GM21515 (cell line): ENCODE results near the gene NGDN.
"Not testable (repeated sequence)": the region's sequence is repeated elsewhere in the genome, so short reads cannot be mapped to it uniquely, and the experiment has no call there.

Source experiments
- ATAC-seq: cut with Tn5 transposase; IDR thresholded peaks from one replicate; pipeline ENCODE4 v1.9.1; 2021; ENCODE audit not compliant: unreplicated experiment

The NGDN gene

DNA sequence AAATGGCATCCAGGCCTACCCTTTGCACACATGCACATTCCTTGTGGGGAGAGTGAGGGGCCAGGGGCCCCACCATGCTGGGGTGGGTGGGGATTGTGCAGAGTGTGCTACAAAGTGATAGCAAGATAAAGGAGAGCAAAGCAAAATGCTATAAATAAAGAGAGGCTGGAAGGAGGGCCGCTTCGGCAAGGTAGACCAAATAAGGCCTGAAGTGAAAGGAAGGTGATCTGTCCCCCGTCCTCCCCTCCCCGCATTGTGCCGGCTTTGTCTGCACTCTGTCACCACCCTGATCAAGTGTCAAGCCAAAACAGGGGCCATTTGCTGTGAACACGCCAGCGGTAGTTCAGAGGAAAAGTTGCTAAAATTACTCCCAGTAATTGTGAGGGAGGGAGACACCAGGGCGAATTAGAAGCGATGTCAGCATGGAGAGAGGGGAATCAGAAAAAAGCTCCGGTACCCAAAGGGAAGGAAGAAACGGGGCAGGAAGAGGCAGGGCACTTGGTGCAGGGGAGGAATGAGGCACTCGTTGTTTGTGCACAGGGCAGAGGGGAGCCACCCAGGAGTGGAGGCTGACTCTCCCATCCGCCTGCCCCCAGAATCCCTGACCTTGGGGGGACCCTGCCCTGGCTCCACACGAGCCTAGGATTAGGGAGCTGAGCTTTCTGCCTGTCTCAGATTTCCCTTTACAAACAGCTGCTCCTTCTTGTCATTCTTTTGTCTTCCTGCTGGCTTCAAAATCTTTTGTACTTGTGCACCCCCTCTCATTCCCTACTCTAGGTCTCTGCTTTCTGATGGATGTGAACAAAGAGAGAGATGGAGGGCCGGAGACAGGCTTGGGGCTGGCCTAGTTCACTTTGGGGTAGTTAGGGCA, 31.2 kb upstream of the NGDN start:
- ATAC-seq = no peak

DNA sequence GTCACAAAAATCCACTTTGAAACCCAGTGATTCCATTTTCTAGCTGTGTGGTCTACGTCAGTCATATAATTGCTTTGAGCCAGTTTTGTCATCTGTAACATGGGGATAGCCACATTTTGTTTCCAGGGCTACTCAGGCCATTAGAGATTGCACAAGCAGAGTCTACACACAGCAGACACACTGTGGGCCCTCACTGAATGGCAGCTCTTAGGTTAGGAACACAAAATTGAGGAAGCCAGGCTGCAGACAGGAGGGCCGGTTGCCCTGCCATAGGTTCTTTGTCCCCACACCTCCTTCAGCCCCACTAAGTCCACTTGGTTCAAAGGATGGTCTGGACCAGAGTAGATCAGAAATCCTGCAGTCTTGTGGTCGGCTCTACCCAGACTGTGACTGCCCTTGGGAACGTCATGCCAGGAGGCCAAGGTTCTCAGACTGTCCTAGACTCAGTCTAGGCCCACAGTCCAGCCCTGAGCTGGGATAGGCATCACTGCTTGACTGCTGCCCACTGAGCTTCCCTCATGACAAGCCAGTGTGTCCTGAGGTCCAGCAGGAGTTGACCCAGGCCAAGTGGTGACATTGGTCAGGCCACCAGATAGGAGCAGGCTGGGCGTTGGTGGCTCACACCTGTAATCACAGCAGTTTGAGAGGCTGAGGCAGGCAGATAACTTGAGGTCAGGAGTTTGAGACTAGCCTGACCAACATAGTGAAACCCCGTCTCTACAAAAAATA, 30.2 kb upstream of the NGDN start:
- ATAC-seq = no peak

GRCh38 chr14:23441076-23441475, 28.4 kb upstream of the NGDN start:
- no peak for ATAC-seq

- no peak for ATAC-seq
Measured at GRCh38 chr14:23442721-23443356, 26.7 kb upstream of the NGDN start.

DNA sequence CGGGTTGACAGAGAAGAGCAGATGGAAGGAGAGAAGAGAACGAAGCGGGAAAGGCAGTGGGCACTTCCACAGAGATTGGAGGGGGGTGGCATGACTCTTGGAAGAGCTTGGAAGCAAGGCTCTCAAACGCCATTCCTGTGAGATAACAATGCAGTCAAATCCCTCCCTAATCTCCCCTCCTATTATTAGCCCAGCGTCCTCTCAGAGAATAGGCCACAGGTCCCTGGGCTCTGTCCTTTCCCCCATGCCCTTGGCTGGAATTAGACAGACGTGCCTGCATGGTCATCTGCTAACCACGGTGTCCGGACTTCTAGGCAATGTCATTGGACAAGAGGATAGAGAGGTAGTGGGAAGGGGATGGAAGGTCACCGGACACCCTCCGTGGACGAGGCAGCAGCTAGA, 26.1 kb upstream of the NGDN start:
- ATAC-seq = no peak

DNA sequence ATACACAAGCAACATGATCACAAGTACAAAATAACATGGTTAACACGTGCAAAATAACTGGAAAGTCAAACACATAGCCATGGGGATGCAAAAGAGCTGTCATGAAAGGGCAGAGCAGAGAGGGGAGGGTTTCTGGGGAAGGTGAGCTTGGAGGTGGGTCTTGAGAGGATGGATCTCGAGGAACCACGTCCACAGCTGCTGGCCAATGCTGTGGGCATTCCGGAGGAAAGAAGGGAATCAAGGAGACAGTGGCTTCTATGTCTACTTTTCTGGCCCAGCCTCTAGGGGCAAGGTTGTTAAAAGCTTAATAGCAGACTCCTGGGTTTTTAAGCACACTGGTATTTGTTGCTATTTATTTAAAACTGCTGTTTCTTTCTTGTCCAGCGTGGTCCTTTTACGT, 25.6 kb upstream of the NGDN start:
- no peak for ATAC-seq

GRCh38 chr14:23444314-23444713, 25.2 kb upstream of the NGDN start:
- ATAC-seq = no peak

DNA sequence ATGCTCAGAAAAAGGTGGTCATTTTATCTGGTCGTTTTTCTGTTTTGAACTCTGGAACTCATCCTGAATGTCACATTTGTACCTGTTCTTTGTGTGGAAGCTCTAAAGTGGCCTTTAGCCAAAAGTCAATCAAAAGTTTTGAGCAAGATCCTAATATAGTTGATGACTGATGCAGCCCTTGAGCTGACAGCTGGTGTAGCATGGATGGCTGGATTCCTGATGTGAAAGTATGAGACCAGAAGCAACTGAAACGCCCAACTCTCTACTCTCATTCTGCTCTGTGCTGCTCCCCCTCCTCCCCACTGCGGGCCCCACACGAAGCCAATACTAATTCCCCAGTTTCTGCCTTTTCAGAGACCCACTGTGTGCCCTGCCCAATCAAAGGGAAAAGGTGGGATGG, 23.7 kb upstream of the NGDN start:
- ATAC-seq = no peak

- ATAC-seq = no peak
Measured at GRCh38 chr14:23446291-23446851, 23.1 kb upstream of the NGDN start.

DNA sequence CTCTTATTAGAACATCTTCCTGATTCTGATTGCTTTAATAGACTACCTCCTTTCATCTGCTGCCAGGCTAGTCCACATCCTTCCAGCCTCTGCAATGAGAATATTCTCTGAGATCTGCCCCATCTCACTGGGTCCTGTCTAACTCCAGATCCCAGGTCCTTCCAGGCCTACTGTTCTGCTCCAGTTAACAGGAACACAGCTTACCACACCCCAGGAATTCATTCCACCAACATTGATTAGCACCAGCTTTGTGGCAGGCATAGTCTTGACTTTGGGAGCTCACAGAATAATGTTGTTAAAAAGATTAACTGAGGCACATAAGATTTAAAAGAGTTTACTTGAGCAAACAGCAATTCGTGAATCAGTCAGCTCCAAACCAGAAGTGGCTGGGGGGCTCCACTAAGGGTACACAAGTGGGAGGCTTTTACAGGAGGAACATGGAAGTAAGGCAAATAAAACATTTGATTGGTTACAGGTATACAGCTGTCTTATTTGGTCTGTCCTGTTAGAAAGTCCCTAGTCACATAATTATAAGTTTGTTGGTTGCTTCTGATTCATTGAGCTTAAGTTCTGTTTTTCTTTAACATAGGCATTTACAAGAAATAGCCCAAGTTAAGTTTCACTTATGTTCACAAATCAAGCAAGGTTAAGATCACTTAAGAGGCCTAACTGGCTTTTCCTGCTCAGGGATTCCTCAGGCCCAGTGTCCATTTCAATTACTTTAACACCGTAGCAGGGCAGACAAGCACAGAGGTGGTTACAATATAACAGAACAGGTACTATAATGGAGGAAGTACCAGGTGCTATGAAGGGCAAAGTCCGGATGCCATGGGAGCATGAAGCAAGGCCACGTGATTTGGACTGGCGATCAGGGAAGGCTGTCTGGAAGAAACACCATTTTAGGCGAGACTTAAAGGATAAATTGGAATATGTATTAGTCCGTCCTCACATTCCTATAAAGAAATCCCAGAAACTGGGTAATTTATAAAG, 21.8 kb upstream of the NGDN start:
- no peak for ATAC-seq

- ATAC-seq = no peak
Measured at GRCh38 chr14:23449314-23449713, 20.2 kb upstream of the NGDN start.

DNA sequence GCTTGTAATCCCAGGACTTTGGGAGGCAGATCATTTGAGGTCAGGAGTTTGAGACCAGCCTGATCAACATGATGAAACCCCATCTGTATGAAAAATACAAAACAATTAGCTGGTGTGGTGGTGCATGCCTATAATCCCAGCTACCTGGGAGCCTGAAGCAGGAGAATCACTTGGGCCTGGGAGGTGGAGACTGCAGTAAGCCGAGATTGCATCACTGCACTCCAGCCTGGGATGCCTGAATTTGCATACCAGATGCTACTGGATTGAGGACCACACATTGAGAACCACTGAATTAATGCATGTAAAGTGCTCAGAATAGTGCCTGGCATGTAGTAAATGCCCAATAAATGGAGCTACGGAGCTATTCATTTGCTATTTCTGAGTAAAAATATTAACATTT, 19.1 kb upstream of the NGDN start:
- ATAC-seq = no peak

DNA sequence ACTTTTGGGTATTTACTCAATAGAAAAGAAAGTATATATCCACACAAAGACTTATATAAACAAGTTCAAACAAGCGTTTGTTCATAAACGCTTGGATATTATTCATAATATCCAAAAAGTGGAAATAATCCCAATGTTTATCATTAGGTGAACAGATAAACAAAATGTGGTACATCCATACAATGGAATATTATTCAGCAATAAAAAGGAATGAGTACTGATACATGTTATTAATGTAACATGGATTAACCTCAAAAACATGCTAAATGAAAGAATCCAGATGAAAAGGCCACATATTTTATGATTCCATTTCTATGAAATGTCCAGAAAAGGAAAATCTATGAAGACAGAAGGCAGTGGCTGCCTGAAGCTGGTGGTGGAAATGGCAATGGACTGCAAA, 17.3 kb upstream of the NGDN start:
- ATAC-seq = no peak

- ATAC-seq = no peak
Measured at GRCh38 chr14:23454445-23454856, 15.1 kb upstream of the NGDN start.

GRCh38 chr14:23456883-23457586, 12.5 kb upstream of the NGDN start:
- not testable (repeated sequence) for ATAC-seq

- no peak for ATAC-seq
Measured at GRCh38 chr14:23457587-23458445, 11.7 kb upstream of the NGDN start.

DNA sequence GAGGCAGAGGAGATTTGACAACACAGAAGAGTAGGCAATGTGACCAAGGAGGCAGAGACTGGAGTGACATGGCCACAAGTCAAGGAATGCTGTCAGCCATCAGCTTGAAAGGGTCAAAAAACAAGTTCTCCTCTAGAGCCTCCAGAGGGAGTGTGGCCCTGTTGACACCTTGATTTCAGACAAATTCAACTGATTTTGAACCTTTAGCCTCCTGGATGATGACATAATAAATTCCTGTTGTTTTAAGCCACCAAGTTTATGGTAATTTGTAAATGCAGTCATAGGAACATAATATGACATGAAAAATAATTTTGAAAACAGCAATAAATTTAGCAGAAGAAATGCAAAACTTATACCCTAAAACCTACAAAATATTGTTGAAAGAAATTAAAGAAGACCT, 8.5 kb upstream of the NGDN start:
- no peak for ATAC-seq

GRCh38 chr14:23464700-23465099, 4.8 kb upstream of the NGDN start:
- ATAC-seq = no peak

- ATAC-seq = no peak
Measured at GRCh38 chr14:23465261-23465660, 4.2 kb upstream of the NGDN start.
